Glomerular endothelial cell (primary cell): ENCODE measurements around the gene PPAT. TPM values are rescaled to one million over a fixed set of nuclear protein-coding genes. Genes with fewer than 3 reads are reported as not detected.
"Not testable (repeated sequence)": the region's sequence is repeated elsewhere in the genome, so short reads cannot be mapped to it uniquely, and the experiment has no call there.

Experiments
- DNase-seq: peaks from one replicate; pipeline ENCODE4 v3.0.0-alpha.2; 2011; ENCODE audit warnings: low read depth, low spot score; ENCODE audit errors: extremely low read depth
- total RNA-seq: library from RNA; depleted of rRNA; stranded (reverse); fragments of >200 nt; gene quantifications from 2 replicates; pipeline ENCODE4 v1.2.3, GENCODE V29; 2015

PPAT gene
- total RNA-seq, 1 donor from 2014 or later = 7.7 TPM

DNA sequence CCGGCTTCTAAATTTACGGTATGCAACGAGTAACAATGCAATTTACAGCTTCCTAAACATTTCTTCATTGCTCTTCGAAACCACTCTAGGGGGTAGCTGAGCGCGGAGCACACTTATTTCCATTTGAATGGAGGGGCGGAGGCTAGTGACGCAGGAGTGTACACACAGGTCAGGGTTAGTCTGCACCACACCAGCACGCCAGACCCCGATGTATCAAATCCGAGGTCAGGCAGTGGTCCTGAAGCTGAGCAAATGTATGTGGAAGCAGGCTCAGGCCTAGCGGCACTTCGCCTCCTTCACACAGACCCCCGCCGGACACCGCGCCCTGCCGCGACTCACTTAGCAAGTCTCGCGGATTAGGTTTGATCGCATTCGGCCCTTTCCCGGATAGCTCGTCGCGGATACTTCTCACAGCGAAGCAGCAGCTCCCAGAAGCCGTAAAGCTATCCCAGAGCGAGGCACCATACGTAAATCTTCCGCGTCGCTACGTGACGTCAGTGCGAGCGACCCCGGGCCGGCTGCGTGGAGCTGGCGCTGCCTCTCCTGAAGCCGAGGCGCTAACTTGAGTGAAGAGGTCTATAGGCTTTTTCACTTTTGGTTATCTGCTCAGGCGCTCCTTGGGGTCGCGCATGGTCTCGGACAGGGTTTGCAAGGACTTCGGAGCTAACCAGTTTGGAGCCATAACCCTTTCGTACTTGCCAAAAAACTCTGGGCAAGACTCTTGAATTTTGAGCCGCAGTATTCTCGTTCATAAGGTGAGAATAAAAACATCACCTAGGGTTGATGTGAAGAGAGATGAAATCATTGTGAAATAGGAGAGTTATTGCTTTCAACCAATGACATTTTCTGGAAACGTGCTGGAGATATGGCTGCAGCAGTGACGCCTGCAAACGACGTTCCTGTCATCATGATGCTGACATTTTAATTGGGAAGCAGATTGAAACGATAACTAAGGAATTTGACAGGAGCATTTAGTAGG, 48.1 kb downstream of the PPAT start, which contains the start of gene AASDH:
Gene AASDH, minus strand, starts transcription at position 469 of the 979 bp plus-strand sequence. CDS start 3,192 bp downstream, outside the sequence.
- peak; percentile 87 for DNase-seq

DNA sequence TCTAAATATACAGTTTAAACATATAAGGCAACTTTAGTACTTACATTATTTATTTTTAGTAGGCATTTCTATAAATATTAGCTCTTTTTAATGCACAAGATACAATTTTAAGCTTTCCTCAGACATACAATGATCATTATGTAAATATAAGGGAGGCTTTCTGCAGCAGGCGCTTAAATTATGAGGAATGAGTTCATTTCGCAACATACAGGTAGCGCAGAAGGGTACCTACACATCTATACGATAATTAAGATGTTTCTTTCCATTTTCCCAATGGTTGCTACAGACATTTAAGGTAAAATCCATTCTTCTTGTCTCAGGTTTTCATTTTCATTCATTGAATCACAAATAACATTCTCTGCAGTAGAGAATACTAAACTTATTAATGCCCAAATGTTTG, 49.3 kb downstream of the PPAT start:
- no peak for DNase-seq

DNA sequence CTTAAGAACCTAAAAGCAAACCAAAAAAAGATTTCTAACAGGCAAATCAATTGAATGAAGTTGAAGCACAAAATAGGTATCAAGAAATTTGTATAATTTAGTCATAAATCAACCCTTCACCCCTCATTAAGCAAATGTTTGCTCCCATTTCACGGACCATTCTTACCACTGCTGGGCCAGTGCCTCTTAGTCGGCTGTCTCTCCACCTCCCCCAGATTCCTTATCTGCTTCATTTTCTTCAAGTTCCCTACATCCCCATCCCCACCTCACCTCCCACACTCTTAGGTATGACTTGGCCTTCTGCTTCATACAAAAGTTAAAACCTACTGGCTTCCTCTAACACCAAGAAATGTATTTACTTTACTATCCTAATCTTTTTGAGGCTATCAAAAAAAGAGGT, 60.0 kb downstream of the PPAT start:
- DNase-seq = no peak

DNA sequence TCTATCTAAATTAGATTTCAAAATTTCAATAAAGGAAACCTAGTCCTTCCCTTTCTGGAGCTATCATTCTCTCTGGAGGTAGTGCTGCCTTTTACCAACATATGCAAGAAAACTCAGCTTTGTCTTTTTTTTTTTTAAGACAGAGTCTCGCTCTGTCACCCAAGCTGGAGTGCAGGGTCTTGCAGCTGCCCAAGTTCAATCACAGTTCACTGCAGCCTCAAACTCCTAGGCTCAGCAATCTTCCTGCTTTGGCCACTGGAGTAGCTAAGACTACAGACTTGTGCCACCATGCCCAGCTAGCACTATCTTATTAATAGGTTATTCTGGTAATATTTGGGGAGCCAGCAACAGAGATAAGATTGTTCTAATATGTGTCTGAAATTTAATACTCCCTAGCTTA, 60.5 kb downstream of the PPAT start:
- DNase-seq = no peak

DNA sequence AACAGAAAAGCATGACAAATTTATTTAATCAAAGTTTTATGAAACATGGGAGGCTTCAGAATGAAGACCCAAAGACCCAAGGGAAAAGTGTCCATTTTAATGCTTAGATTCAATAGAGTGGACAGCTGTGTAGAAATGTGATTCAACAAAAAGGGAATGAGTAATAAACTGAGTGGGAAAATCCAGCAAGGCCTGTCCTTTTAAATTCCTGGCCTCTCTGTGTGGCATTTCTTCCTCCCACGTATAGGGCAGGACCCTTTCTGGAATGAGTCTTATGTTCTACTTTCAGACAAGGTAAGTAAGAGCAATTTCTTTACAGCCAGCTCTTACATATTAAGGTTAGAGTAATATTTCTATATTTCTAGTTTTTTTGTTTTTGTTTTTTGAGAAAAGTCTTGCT, 62.6 kb downstream of the PPAT start:
- DNase-seq = no peak

DNA sequence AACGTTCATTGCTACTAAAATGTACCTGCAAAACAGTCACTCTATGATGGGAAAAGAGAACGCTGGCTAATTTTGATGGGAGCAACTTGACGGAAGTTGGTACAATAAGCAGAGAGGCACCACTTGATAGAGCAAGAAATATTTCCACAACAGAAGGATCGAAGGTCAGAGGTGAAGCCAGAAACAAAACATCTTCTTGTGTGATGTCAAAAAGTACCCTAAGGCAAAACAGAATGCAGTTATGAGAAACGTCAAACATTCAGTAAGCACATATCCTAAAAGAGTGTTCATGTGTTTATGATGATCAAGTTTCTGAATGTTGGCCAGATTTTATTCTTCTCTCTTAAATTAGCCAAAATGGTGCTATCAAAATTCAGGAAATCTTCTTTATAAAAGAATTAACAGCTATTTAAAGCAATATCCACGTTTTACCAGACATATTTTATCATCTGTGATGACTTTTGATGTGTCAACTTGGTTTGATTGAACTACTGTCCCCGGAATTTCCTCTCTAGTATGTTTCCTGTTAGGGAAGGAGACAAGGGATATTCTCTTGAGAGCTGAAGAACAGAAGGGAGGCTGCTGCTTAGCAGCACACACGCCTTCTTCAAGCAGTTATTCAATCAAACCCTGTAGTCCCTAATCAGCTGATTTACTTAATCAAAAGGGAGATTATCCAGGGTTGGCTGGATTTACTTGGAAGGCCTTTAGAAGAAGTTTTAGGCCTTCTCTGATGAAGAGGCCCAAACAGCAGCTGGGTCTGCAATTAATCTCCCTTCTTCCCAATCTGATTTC, 63.8 kb downstream of the PPAT start:
- DNase-seq = no peak

DNA sequence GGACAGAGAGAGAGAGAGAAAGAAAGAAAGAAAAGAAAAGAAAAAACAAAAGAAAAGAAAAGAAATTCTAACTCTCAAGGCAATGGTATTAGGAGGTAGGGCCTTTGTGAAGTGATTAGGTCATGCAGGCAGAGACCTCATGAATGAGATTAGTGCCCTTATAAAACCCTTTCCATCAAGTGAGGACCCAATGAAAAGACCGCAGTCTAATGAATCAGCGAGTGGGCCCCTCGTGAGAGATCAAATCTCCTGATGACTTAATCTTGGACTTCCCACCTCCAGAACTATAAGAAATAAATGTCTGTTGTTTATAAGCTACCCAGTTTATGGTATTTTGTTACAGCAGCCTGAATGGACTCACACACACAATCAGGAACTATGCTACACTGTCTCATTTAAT, 65.0 kb downstream of the PPAT start:
- no peak for DNase-seq

DNA sequence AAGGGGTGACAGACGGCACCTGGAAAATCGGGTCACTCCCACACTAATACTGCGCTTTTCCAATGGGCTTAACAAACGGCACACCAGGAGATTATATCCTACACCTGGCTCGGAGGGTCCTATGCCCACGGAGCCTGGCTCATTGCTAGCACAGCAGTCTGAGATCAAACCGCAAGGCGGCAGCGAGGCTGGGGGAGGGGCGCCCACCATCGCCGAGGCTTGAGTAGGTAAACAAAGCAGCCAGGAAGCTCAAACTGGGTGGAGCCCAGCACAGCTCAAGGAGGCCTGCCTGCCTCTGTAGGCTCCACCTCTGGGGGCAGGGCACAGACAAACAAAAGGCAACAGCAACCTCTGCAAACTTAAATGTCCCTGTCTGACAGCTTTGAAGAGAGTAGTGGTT, 72.4 kb downstream of the PPAT start:
- not testable (repeated sequence) for DNase-seq

DNA sequence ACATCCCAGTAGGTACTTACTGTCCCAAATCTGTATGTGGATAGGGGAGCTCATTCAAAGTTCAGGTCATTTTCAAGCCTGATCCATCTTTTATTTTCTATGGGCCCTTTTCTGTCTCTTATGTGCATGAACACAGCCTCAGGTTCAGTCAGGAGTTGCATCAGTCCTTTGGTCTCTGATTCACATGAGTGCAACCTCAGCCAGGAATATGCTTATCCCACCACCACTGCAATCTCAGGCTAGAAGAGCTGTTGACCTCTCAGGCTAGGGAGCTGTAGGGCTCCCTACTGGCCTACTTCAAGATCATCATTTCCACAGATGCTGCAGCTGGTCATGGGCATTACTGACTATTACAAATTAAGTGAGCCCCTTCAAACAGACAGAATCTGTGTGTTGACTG, 75.3 kb downstream of the PPAT start:
- DNase-seq = no peak

DNA sequence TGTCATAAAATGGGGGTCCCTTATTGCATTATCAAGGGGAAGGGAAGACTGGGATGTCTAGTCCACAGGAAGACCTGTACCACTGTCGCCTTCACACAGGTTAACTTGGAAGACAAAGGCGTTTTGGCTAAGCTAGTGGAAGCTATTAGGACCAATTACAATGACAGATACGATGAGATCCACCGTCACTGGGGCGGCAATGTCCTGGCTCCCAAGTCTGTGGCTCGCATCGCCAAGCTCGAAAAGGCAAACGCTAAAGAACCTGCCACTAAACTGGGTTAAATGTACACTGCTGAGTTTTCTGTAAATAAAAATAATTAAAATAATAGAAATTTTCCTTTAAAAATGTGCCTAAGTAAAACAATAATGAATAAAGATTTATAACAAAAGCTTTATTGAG, 78.8 kb downstream of the PPAT start:
- DNase-seq = no peak

DNA sequence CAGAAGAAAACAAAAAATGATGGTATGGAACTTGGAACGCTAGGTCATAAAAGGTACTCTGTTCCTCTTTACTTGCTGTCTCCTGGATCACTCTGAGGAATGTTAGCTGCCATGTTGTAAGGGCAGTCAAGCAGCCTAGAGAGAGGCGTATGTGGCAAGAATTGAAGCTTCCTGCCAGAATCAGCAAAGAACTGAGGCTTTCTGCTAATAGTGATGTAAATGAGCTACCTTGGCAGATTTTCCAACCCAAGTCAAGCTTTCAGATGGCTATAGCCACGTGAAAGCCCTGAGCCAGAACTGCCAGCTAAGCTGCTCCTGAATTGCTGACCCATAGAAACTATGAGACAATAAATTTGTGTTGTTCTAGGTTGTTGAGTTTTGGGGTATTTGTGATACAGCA, 86.8 kb downstream of the PPAT start:
- no peak for DNase-seq

DNA sequence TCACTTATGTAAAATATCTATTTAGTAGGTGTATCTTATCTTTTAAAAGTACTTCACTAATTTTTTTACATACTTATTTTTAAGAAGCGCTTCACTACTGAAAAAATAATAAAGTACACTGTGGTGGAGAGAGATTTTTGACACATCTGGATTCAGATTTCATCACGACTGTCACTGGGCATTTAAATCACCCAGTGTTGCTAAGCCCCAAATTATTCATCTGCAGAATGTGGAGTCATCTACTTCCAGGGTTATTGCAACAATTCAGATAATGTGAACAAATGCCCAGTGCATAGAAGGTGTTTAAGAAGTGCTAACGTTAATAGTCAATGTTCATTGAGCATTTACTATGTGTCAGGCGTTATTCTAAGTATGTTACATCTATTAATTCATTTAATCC, 90.0 kb downstream of the PPAT start:
- DNase-seq = no peak

Other genes with a start within 250 kb of the PPAT start
- 3.9 and 6.2 TPM in 2 replicates for gene AASDH, start 48.1 kb downstream of the PPAT start, total RNA-seq
- gene PAICS, start 645 bp upstream of the PPAT start, total RNA-seq = 56.0 and 59.6 TPM in 2 replicates
- 68.3 and 69.3 TPM in 2 replicates for gene SRP72, start 32.0 kb upstream of the PPAT start, total RNA-seq
- 0.10 TPM in 1 of 2 replicates, not detected in the other for gene ARL9, start 70.2 kb upstream of the PPAT start, total RNA-seq
- 1.8 and 18.3 TPM in 2 replicates for gene HOPX, start 245.7 kb upstream of the PPAT start, total RNA-seq